Measurements from ENCODE around the gene DROSHA.
"Not testable (repeated sequence)": the region's sequence is repeated elsewhere in the genome, so short reads cannot be mapped to it uniquely, and the experiment has no call there.

The DROSHA gene

DNA sequence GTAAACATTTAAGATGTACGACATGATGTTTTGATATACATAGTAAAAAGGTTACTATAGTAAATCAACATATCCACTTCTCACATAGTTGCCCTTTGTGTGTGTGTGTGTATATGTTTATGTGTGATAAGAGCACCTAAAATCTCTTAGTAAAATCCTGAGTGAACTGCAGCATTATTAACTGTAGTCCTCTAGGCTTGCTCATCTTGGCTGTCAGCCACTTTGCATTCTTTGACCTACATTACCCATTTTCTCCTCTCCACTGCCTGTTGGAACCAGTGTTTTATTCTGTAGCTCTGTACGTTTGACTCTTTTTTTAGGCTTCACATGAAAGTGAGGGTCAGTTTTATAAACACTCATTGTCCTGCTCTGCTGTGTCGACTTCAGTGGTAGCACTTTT, 24.6 kb upstream of the DROSHA start:
- Mint-ChIP-seq H3K27ac (no peak overlapping the region), H3K4me1 (no peaks in the 10 kb centered on the region), H3K36me3 (ENCODE audit: low read depth) (peaks cover 52% of the 10 kb centered on the region)

DNA sequence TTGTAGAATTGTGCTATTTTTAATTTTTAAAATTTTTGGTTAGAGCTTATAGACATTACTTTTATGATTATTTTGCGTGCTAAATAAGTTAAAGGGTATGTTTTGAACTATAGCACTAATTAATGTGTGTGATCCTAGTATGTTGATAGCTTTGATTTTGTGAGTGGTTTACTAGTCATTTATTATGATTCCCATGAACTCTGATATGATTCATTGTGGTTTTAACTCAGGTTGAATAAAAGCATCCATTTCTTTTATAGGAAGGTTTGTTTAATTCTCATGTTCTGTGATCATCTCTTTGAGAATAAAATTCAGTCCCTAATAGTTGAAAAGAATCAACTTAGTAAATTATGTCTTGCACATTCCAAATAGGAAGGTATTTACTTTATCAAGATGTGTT, 22.7 kb upstream of the DROSHA start:
- no peak overlapping the region for H3K4me3 Mint-ChIP-seq
- no peak overlapping the region for H3K27ac Mint-ChIP-seq
- DNase-seq: no peak
- TF ChIP-seq, protein P1, sequence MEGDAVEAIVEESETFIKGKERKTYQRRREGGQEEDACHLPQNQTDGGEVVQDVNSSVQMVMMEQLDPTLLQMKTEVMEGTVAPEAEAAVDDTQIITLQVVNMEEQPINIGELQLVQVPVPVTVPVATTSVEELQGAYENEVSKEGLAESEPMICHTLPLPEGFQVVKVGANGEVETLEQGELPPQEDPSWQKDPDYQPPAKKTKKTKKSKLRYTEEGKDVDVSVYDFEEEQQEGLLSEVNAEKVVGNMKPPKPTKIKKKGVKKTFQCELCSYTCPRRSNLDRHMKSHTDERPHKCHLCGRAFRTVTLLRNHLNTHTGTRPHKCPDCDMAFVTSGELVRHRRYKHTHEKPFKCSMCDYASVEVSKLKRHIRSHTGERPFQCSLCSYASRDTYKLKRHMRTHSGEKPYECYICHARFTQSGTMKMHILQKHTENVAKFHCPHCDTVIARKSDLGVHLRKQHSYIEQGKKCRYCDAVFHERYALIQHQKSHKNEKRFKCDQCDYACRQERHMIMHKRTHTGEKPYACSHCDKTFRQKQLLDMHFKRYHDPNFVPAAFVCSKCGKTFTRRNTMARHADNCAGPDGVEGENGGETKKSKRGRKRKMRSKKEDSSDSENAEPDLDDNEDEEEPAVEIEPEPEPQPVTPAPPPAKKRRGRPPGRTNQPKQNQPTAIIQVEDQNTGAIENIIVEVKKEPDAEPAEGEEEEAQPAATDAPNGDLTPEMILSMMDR (IDR thresholded peaks at IDR 0.05): no peak
- H3K27me3 Mint-ChIP-seq (ENCODE audit: low read depth, poor library complexity): peaks cover 2% of the 10 kb centered on the region
- peaks cover 68% of the 10 kb centered on the region for H3K36me3 Mint-ChIP-seq (ENCODE audit: low read depth)
- H3K4me1 Mint-ChIP-seq: no peaks in the 10 kb centered on the region
- H3K9me3 Mint-ChIP-seq: no peaks in the 10 kb centered on the region

More for the DNA sequence above, 24.6 kb upstream of the DROSHA start:
- Mint-ChIP-seq H3K27me3 (ENCODE audit: low read depth, poor library complexity) (peaks cover 2% of the 10 kb centered on the region), H3K9me3 (no peaks in the 10 kb centered on the region), H3K4me3 (no peak overlapping the region)
- DNase-seq: no peak
- TF ChIP-seq, protein P1 (IDR thresholded peaks at IDR 0.05): no peak

DNA sequence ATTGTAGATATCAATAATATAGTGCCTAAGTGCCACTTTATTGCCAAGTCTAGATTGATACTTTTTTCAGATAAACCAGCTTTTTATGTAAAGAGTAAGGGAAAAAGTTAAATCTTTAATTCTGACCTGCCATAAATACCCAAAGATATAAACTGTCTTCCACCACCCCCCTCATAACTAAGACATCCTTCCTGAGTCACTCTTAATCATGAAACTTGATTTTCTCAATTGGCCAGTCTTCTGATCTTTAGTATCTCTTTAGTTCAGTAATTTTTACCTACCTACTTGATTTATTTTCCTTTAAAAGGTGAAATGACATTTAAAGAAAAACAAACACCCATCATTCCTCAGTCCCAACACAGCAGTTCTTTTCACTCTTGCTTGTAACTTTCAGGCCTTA, 22.0 kb upstream of the DROSHA start:
- H3K4me1 Mint-ChIP-seq: no peaks in the 10 kb centered on the region
- peaks cover 2% of the 10 kb centered on the region for H3K27me3 Mint-ChIP-seq (ENCODE audit: low read depth, poor library complexity)
- peaks cover 73% of the 10 kb centered on the region for H3K36me3 Mint-ChIP-seq (ENCODE audit: low read depth)
- H3K9me3 Mint-ChIP-seq: no peaks in the 10 kb centered on the region
- TF ChIP-seq, protein P1 (IDR thresholded peaks at IDR 0.05): no peak
- no peak for DNase-seq
- H3K27ac Mint-ChIP-seq: no peak overlapping the region
- no peak overlapping the region for H3K4me3 Mint-ChIP-seq

DNA sequence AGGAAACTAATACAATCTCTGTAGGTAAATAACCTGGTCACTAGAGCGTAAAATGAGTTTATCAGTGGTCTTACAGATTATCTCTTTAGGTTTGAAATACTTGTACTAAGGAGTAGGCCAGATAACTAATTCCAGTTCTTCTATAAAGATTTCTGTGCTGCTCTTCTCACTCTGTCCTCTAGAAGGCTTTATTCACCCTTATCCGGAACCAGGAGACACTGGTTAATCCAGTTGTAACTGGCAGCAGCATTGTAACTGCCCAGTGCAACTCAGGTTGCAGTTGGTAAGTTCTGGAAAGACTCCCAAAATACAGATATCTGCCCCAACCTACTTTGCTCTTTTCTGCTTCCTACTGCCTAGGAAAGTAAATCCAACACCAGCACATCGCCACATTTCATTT, 20.0 kb upstream of the DROSHA start:
- Mint-ChIP-seq H3K36me3 (ENCODE audit: low read depth) (peaks cover 87% of the 10 kb centered on the region), H3K9me3 (peaks cover 4% of the 10 kb centered on the region)

DNA sequence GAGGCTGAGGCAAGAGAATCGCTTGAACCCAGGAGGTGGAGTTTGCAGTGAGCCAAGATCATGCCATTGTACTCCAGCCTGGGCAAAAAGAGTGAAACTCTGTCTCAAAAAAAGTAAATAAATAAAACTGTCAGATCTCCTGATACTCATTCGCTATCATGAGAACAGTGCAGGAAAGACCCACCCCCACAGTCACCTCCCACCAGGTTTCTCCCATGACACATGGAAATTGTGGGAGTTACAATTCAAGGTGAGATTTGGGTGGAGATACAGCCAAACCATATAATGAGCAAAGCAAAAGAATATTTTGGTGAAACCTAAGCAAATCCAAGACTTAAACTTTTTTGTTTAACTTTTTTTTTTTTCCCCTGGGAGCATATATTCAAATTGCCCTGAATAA, 17.2 kb upstream of the DROSHA start:
- not testable (repeated sequence) for H3K27me3 Mint-ChIP-seq (ENCODE audit: low read depth, poor library complexity); H3K4me1 Mint-ChIP-seq; H3K27ac Mint-ChIP-seq; DNase-seq; H3K4me3 Mint-ChIP-seq; H3K9me3 Mint-ChIP-seq
- H3K36me3 Mint-ChIP-seq (ENCODE audit: low read depth): peaks cover 89% of the 10 kb centered on the region

More for the DNA sequence above, 20.0 kb upstream of the DROSHA start:
- H3K27me3 Mint-ChIP-seq (ENCODE audit: low read depth, poor library complexity): peaks cover 2% of the 10 kb centered on the region
- DNase-seq: no peak
- H3K4me3 Mint-ChIP-seq: no peak overlapping the region
- no peak overlapping the region for H3K27ac Mint-ChIP-seq
- H3K4me1 Mint-ChIP-seq: no peaks in the 10 kb centered on the region
- TF ChIP-seq, protein P1 (IDR thresholded peaks at IDR 0.05): no peak

DNA sequence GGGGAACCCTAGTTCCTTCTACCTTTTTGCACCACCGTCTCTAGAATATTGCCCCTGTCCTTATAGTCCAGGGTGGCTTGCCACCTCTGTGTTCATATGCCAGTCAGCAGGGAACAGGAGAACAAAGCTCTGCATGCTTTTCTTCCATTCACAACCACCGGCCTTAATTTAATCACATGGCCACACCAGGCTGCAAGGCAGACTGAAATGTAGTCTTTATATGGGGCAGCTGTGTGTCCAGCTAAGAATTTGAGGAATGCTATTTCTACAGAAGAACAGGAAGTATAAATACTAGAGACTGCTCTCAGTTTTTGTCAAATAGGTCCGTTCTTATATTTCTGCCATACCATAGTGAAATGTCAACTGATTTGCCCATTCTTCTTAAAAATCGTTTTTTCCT, 6.0 kb upstream of the DROSHA start:
- H3K27ac Mint-ChIP-seq: peak overlapping the region; percentile 45

More for the DNA sequence above, 6.0 kb upstream of the DROSHA start:
- TF ChIP-seq, protein P1 (IDR thresholded peaks at IDR 0.05): no peak
- H3K36me3 Mint-ChIP-seq (ENCODE audit: low read depth): peaks cover 61% of the 10 kb centered on the region
- peaks cover 13% of the 10 kb centered on the region for H3K4me1 Mint-ChIP-seq
- DNase-seq: no peak
- H3K4me3 Mint-ChIP-seq: no peak overlapping the region
- no peaks in the 10 kb centered on the region for H3K27me3 Mint-ChIP-seq (ENCODE audit: low read depth, poor library complexity)
- no peaks in the 10 kb centered on the region for H3K9me3 Mint-ChIP-seq
